H7 (cell line): Measurements from ENCODE around the gene WDR6. TPM values are rescaled to one million over a fixed set of nuclear protein-coding genes. Genes with fewer than 3 reads are reported as not detected.
A peak's percentile ranks its signal among the peaks of the same experiment; 100 is the strongest.

Source experiments
- DNase-seq: peaks from one replicate; pipeline ENCODE4 v3.0.0; 2012
- H3K27me3 ChIP-seq: 2 replicates; pipeline ENCODE4 v1.6.0; 2011; ENCODE audit warnings: mild to moderate bottlenecking, low read length; ENCODE audit not compliant: control insufficient read depth, insufficient read depth
- H3K36me3 ChIP-seq: replicated peaks from 2 replicates; pipeline ENCODE4 v1.5.1; 2011; ENCODE audit warnings: low read length; ENCODE audit not compliant: control insufficient read depth, insufficient read depth
- H3K4me3 ChIP-seq: 2 replicates; pipeline ENCODE4 v1.5.1; 2011; ENCODE audit warnings: low read depth, mild to moderate bottlenecking, control low read depth, low read length, moderate library complexity; ENCODE audit not compliant: insufficient read depth
- total RNA-seq: library from RNA; depleted of rRNA; stranded (reverse); fragments of >200 nt; shearing (Covaris generic); gene quantifications from 2 replicates; pipeline ENCODE4 v1.2.3, GENCODE V29; 2014

Gene WDR6
- total RNA-seq, 1 experiment from 2014 or later = 141 TPM

- DNase-seq = peak; percentile 16
- Histone ChIP-seq H3K36me3 (peaks cover 47% of the 10 kb centered on the region), H3K27me3 (no peaks in the 10 kb centered on the region), H3K4me3 (no peak overlapping the region)
Measured at GRCh38 chr3:49025793-49026520, 18.8 kb downstream of the WDR6 start.

- peaks cover 47% of the 10 kb centered on the region for H3K36me3 ChIP-seq
- H3K4me3 ChIP-seq = no peak overlapping the region
Measured at GRCh38 chr3:49026536-49026935, 19.3 kb downstream of the WDR6 start.

GRCh38 chr3:49027634-49028033, 20.4 kb downstream of the WDR6 start:
- DNase-seq = no peak
- Histone ChIP-seq H3K4me3 (no peak overlapping the region), H3K36me3 (peaks cover 58% of the 10 kb centered on the region), H3K27me3 (no peaks in the 10 kb centered on the region)

More at GRCh38 chr3:49026536-49026935, 19.3 kb downstream of the WDR6 start:
- no peaks in the 10 kb centered on the region for H3K27me3 ChIP-seq
- no peak for DNase-seq

GRCh38 chr3:49028298-49028672, 21.1 kb downstream of the WDR6 start:
- Histone ChIP-seq H3K27me3 (no peaks in the 10 kb centered on the region), H3K36me3 (peaks cover 60% of the 10 kb centered on the region), H3K4me3 (peak overlapping the region; percentile 80; the same call in 1 of the 2 replicates)
- peak; percentile 24 for DNase-seq

- peak; percentile 93 for DNase-seq
Measured at GRCh38 chr3:49028673-49029562, 21.7 kb downstream of the WDR6 start, which contains the start of gene IMPDH2. Gene IMPDH2 (minus strand): TSS chr3:49029398. CDS start chr3:49029350, 48 bp downstream.

GRCh38 chr3:49029563-49029884, 22.3 kb downstream of the WDR6 start:
- DNase-seq = no peak
- no peak overlapping the region for H3K4me3 ChIP-seq
- no peaks in the 10 kb centered on the region for H3K27me3 ChIP-seq
- peaks cover 54% of the 10 kb centered on the region for H3K36me3 ChIP-seq

More at GRCh38 chr3:49028673-49029562, 21.7 kb downstream of the WDR6 start, which contains the start of gene IMPDH2:
- Histone ChIP-seq H3K4me3 (peak within 1 kb of the TSS; percentile 80), H3K27me3 (no peaks in the 10 kb centered on the region), H3K36me3 (peaks cover 58% of the 10 kb centered on the region)

GRCh38 chr3:49030321-49030720, 23.1 kb downstream of the WDR6 start:
- DNase-seq = no peak
- peaks cover 50% of the 10 kb centered on the region for H3K36me3 ChIP-seq
- H3K4me3 ChIP-seq = no peak overlapping the region
- no peaks in the 10 kb centered on the region for H3K27me3 ChIP-seq

- Histone ChIP-seq H3K36me3 (peaks cover 33% of the 10 kb centered on the region), H3K4me3 (no peak overlapping the region), H3K27me3 (no peaks in the 10 kb centered on the region)
- no peak for DNase-seq
Measured at GRCh38 chr3:49032646-49033304, 25.6 kb downstream of the WDR6 start.

GRCh38 chr3:49034650-49035049, 27.5 kb downstream of the WDR6 start:
- peaks cover 29% of the 10 kb centered on the region for H3K36me3 ChIP-seq
- no peak for DNase-seq

GRCh38 chr3:49035281-49035680, 28.1 kb downstream of the WDR6 start:
- H3K36me3 ChIP-seq = peaks cover 29% of the 10 kb centered on the region
- no peak for DNase-seq
- H3K4me3 ChIP-seq = no peak overlapping the region
- H3K27me3 ChIP-seq = no peaks in the 10 kb centered on the region

More at GRCh38 chr3:49034650-49035049, 27.5 kb downstream of the WDR6 start:
- no peaks in the 10 kb centered on the region for H3K27me3 ChIP-seq
- no peak overlapping the region for H3K4me3 ChIP-seq

GRCh38 chr3:49053543-49053942, 46.4 kb downstream of the WDR6 start:
- no peak for DNase-seq
- Histone ChIP-seq H3K27me3 (no peaks in the 10 kb centered on the region), H3K4me3 (no peak overlapping the region), H3K36me3 (peaks cover 27% of the 10 kb centered on the region)

- Histone ChIP-seq H3K4me3 (no peak overlapping the region), H3K27me3 (no peaks in the 10 kb centered on the region), H3K36me3 (peaks cover 27% of the 10 kb centered on the region)
- DNase-seq = no peak
Measured at GRCh38 chr3:49054344-49054862, 47.2 kb downstream of the WDR6 start.

- H3K4me3 ChIP-seq = no peak overlapping the region
- peaks cover 26% of the 10 kb centered on the region for H3K36me3 ChIP-seq
- H3K27me3 ChIP-seq = no peaks in the 10 kb centered on the region
- DNase-seq = no peak
Measured at GRCh38 chr3:49057268-49057667, 50.1 kb downstream of the WDR6 start.

- no peak for DNase-seq
- Histone ChIP-seq H3K36me3 (peaks cover 26% of the 10 kb centered on the region), H3K4me3 (no peak overlapping the region), H3K27me3 (no peaks in the 10 kb centered on the region)
Measured at GRCh38 chr3:49058011-49058410, 50.8 kb downstream of the WDR6 start.
